NCI-H1417 (cell line): Measurements from ENCODE around the gene RRP9.

ENCODE experiments used
- DNase-seq, 3 experiments: peaks; one replicate each; lab custom pipeline; 2025; lab: John Stamatoyannopoulos, UW

Gene RRP9

GRCh38 chr3:51970606-51971300 is 29.0 kb upstream of the RRP9 start:
- DNase-seq: peak in 1 of 3 experiments; percentile 3

GRCh38 chr3:51969841-51970240 is 28.1 kb upstream of the RRP9 start:
- DNase-seq: no peak

- peak in 1 of 3 experiments; percentile 5 for DNase-seq
These were observed 27.4 kb upstream of the RRP9 start for GRCh38 chr3:51968883-51969678.

DNA sequence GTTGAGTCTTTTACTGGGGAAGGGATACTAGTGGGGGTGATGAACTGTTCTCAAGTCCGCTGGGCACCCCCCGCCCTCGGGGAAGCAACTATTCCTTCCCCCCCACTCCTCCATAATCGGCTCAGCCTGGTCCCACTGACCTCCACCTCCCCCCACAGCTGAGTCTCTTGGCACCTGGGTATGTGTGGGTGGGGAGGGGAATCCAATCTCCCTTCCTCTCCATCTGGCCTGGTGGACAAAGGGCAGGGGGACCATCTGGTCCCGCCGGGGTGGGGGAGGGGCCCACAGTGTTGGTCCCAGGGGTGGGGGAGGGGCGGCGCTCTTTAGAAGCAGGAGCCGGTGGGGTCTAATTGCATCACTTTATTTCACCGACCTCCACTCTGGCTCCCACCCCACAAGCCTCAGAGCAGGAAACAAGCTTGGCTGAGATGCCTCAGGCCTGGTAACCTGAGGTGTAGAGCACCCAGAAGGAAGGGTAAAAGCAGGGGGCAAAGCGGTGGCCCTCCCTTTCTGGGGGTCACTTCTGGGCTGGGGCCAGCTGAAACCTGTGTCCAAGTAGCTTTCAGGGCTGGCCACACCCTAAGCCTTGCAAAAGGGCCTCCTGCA is 26.6 kb upstream of the RRP9 start:
- peak in 2 of 3 experiments; percentile 45 to 72 for DNase-seq

DNA sequence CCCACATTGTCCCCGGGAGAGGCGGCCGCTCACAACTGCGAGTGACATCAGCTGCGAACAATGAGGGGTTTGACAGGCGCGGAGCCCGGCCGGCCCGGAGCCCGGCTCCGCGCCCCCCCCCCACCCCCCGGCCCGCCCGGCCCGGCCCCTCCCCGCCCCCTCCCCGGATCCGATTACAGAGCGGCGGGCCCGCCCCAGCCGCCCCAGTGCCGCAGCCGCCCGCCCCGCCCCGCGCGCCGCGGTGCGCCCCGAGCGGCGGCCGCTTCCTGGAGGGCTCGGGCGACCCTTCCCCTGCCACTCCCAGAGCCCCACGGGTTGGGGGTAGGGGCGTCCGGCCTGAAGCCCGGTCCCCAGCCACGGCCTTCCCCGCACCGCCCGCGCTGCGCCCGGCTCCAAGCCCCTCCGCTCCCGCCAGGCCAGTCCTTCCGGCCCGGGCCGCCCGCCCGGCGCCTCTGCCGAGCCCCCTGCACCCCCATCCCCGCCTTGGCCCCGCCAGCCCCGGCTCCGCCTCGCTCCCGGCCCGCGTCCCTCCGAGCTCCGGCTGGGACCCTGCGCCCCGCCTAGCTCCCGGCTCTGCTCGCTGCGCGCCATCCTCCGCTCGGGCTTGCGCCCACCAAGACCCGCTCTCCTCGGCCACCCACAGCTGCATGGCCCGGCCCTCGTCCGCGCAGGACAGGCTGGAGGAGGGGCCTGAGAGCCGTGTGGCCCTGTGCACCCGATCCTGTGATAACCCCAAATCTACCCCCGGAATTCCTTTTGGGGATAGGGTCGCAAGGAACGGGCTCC is 25.9 kb upstream of the RRP9 start, which contains the start of gene PCBP4:
TSS of gene PCBP4 (minus strand) at position 71 of the 786 bp plus-strand sequence. CDS start 6,214 bp downstream, outside the sequence.
- peak; percentile 12 to 42 (median 35) for DNase-seq

DNA sequence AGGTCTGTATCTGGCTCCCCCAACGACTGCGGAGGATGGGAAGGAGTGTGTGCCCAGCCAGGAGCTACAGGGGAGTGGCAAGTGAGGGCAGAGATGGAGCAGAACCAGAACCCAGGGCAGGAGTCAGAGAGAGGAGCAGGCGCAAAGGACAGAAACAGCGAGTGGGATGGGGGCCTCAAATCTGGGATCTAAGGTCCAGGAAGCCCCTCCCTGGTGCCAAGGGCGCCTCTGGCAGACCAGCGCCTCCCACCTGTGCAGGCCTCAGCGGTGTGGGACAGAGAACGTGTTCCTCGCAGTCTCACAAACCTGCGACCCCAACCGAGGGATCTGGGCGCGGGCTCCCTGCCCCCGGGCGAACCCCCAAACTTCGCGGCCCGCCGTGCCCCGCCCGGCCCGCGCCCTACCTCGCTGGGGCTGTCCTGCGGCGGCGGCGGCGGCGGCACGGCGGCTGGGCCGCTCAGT is 25.2 kb upstream of the RRP9 start:
- peak in 2 of 3 experiments; percentile 27 to 36 for DNase-seq

DNA sequence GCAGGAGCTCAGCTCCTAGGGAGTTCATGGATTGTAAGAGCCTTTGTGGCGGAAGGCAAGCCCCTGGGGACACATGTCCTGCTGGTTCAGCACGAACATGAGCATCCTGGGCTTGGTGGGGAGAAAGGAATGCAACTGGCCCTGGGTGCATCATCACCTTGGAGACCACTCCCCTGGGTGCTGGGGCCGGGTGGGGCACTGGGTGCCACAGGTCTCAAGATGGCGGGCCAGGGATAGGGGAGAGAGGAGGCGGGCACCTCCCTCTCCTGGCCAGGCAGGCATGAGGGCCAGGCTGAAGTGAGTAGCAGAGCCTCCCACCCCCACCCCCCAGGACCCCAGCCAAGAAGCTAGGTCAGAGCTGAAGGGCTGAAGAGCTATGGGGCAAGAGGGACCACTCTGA is 24.8 kb upstream of the RRP9 start:
- DNase-seq: no peak

GRCh38 chr3:51966016-51966415 is 24.3 kb upstream of the RRP9 start:
- DNase-seq: no peak

DNA sequence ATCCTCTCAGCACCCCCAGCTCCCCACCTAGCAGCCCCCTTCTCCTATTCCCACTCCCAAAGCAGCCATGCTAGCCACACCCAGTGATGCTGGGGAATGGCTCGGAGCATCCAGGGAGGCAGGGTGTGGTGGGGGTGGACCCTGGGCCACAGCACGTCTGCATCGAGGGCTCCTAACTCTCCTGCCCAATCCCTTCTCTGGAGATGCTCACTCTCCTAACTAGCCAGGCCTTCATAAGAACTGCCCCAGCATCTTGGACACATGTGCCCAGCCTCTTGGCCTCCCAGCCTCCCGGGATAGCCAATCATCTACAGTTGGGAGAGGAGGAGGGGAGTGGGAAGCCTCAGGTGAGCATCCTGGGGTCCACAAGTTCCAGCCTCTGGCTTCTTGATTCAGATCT is 22.8 kb upstream of the RRP9 start:
- DNase-seq: no peak

GRCh38 chr3:51963951-51964451 is 22.3 kb upstream of the RRP9 start:
- DNase-seq: peak in 2 of 3 experiments; percentile 43 to 77

DNA sequence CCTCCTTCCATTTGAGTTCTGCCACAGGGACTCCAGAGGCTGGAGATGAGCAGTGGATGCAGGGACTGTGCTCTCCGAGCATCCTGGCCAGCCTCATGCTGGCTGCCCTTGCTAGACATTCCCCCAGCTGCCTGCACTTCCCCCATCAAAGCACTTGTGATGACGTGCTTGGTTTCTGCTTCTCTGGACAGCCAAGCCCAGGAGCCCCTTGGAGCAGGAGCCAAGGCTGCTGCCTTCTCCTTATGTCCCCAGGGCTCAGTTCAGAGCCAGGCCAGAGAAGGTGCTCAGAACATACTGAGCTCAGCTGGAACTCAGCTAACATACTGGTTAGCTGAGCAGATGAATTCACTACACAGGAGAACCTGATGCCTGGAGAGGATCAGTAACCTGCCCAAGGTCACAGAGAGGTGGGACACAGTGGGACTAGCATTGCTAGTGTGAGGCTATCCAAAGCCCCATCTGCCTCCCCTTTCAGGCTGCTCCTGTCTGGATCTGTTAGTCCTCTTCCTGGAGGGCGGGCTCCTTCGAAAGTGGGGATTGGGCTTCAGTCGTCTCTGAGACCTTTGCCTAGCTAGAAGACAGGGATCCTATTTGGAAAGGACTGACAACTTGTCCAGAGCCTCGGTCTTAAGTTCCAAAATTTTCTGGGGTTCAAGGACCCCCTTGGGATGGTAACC is 21.3 kb upstream of the RRP9 start:
- no peak for DNase-seq

- no peak for DNase-seq
These were observed 20.2 kb upstream of the RRP9 start for GRCh38 chr3:51961602-51962569.

DNA sequence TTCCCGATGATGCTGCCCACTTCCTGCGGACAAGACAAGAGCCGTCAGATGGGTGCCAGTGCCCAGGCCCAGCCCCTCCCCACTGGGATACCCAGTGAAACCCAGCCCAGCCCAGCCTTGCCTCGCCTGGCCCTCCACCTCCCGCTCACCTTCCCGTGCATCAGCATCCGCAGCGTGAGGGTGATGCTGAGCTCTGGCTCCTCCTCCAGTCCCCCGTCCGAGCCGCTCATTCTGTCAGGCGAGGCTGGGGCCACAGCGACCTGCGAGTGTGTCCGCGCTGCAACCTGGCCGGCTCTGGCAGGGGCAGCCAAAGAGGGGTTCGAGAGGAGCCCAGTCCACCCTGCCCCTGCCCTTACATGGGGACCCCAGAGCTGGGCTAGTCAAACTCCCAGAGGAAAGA is 19.3 kb upstream of the RRP9 start:
- DNase-seq: no peak

DNA sequence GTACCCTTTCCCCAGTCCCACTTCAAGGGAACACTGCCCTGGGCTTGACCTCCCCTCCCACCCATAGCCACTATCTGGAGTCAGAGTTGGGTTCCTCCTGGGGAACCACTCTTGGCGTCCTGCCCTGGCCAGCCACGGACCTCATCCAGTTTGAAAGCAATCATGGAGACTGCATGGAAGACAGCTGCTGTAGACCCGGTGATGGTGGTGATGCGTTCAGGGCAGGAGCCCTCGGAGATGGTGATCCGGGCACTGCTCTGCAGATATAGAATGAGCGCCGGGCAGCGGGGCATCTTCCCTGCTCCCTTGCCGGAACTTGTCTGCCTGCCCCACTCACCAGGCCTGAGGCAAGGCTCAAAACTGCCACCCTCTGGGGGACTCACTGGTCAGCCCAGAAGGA is 18.7 kb upstream of the RRP9 start:
- DNase-seq: no peak

- no peak for DNase-seq
These were observed 17.9 kb upstream of the RRP9 start for GRCh38 chr3:51959651-51960050.

GRCh38 chr3:51958603-51959521 is 17.2 kb upstream of the RRP9 start:
- no peak for DNase-seq

DNA sequence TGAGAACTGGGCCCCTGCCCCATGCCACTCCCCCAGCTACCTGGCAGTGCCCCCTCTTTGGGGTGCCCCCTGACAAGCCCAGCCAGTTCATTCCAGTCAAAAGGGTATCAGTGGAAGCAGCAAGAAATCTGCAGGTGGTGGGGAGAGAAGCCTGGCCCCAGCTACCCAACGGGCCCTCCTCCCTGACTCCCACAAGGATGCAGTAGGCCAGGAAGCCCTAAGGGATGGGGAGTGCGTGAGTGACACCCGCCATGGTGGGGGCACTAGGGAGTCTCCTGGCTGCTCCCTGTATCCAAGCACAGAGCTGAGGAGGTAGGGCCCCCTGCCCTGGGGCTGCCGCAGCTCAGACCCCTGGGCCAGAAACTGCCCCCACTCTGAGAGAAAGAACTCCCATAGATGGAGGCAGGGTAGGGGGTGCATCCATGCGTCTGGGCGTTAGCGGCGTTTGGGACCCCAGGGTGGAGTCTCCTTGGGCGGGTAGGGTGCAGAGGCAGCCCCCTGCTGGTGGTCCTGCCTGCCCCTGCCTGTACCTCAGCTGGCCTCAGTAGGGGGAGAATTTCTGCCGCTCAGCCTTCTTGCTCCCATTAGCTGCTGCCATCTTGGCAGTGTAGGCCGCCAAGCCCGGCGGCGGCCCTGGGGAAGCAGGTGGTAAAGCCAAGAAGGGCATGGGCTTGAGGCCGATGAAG is 16.0 kb upstream of the RRP9 start:
- DNase-seq: no peak
